ENCODE measurements around the gene MACF1.

- TF ChIP-seq EZH2phosphoT487 (IDR thresholded peaks at IDR 0.05; ENCODE audit: low read length), result no peak
- TF ChIP-seq CTCF (IDR thresholded peaks at IDR 0.05; ENCODE audit: low read length), result no peak
These were observed 278.8 kb downstream of the MACF1 start for GRCh38 chr1:39483276-39483675.
